HuH-7.5 (cell line): Measurements from ENCODE around the gene SIK1.
"Not testable (repeated sequence)": the region's sequence is repeated elsewhere in the genome, so short reads cannot be mapped to it uniquely, and the experiment has no call there.

Experiments used
- DNase-seq: peaks from one replicate; pipeline ENCODE4 v3.0.0; 2011; ENCODE audit warnings: low spot score

Gene SIK1

DNA sequence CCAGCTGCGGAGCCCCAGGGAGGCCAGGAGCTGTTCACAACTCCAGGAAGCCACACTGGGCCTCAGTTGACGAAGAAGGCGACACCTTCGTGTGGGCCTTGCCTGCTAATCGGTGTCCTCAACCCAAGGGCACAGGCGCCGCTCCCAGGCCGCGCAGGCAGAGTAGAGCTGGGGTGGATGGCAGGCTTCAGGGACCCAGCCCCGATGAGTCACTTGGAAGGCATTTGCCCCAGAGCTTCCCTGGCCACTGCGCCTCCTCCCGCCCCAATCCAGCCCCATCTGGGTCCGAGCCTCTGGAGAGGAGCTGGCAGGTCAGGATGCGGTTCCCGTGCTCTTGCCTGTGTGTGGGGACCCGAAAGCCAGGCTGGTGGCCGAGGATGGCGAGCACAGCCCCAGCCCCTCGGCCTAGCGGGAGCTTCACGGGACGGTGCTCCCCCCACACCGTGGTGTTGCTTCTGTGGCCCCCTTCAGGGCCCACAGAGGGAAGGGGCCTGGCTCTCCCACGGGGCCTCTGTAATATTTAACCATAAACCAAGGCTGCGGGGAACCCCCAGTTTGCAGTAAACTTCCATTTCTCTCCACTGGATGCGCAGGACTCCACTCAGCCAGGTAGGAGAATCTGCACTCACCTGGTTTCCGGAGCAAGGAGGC is 30.0 kb downstream of the SIK1 start:
- not testable (repeated sequence) for DNase-seq

DNA sequence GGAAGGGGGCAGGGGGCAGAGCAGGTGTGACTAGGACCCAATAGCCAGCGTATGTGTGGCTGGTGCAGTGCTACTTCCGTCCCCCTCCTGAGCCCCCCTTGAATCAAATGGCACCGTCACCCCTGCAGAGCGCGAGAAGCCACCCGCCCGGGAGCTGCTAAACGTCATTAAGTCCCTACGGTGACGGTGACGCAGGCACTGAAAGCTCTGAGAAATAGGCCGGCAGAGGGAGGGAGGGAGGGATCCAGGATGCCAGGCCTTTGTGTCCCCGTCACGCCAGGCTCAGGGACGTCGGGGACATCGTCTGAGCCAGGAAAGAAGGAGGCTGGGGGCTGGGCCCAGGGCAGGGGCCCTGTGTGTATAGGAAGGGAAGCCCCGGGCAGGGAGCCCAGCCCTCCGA is 43.6 kb downstream of the SIK1 start:
- not testable (repeated sequence) for DNase-seq

DNA sequence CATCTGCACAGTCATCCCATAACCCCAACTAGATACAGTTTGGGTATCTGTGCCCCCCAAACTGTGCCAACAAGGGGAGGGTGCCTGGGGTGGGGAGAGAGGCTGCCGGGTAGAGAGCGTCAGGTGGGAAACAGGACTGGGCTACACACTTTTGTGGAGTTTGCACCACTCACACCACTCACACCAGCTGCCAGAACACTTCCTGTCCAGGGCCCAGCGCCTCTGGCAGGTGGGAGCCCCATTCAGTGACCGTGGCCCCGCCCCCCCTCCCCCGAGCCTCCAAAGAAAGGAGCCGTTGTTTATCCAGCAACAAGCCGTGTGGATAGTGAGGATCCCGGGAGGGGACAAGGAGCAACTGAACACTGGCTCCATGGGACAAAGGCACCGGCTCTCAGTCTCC is 44.0 kb downstream of the SIK1 start:
- not testable (repeated sequence) for DNase-seq

DNA sequence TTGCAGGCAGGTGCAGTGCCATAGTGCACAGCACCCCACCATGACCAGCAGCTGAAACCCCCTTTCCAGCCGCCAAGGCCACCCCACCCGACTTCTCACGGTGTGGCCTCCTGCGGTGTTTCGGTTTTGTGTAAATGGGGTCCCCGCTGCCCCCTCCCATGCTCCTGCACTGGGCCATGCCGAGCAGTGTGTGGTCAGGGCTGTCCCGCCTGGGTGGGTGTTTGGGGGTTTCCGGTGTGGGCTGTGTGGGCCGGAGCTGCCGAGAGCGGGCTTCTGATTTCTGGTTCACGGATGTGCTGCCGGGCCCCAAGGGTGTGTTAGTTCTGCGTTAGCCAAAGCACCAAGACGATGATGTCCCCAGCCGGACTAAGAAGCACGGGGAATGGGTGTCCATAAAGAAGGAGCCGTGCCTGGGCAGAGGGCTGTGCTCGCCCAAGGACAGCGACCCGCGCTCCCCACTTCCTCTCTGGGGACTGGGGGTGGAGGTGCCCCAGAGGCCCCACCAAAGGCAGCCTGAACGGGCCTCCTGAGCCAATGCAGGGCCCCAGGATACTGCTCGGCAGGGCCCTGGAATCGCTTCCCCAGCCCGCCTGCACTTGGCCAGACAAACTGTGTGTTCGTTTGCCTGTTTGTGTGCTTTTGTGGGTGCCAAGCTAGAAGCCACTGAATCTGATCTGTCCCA is 45.9 kb downstream of the SIK1 start:
- DNase-seq, result not testable (repeated sequence)

DNA sequence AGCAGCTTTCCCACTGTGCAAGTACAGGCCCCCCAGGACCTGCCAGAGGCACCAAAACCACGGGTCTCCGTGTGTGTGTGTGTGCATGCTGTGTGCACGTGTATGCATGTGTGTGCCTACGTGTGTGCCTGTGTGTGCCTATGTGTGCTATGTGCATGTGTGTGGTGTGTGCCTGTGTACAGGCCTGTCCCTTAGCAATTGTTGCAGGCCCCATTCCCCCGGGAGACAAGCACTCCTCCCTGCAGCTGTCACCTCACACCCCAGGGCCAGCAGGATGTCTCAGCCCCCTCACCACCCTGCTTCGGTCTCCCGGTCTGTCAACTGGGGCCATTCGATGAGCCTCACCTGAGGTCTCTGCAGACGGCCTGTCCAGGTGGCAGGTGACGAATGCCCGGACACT is 46.6 kb downstream of the SIK1 start:
- not testable (repeated sequence) for DNase-seq

DNA sequence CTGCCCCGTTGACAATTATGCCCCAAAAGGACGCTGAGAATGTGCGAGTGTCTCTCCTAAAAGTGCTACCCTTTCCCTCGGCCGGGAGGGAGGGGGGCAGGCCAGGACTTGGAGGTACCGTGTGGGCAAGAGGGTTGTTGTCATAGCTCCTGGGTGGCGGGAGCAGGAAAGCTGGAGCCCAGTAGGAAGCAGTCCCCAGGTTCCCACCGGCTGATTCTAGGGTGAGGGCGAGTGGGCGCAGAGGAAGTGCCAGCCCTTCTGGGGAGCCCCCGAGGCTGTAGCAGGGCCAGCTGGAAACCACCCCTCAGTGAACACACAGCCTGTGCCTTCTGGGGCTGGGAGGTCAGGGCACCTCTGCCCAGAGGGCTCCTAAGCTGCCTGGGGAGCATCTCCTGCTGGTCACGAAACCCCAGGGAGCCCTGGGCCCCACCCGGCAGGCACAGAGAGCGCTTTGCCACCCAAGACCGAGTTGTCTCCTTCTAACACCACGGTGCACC is 47.3 kb downstream of the SIK1 start:
- DNase-seq, result not testable (repeated sequence)

DNA sequence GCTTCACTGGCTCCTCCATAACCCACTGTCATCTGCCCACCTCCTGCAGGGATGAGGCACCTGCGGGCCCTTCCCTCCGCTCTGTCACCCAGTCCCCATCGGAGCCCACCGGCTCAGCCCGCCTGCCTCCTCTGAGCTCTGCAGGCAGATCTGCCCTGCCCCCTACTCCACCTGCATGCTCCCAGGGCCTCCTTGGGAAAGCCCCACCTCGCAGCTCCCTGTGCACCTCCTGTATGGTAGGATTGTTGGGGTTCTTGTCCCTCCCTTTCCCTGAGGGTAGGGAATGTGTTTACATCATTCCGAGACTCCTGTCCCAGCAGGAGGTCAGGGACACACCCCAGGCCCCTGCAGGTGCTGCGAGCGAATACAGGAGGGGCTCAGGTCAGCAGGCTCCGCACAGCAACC is 50.5 kb downstream of the SIK1 start:
- no peak for DNase-seq

DNA sequence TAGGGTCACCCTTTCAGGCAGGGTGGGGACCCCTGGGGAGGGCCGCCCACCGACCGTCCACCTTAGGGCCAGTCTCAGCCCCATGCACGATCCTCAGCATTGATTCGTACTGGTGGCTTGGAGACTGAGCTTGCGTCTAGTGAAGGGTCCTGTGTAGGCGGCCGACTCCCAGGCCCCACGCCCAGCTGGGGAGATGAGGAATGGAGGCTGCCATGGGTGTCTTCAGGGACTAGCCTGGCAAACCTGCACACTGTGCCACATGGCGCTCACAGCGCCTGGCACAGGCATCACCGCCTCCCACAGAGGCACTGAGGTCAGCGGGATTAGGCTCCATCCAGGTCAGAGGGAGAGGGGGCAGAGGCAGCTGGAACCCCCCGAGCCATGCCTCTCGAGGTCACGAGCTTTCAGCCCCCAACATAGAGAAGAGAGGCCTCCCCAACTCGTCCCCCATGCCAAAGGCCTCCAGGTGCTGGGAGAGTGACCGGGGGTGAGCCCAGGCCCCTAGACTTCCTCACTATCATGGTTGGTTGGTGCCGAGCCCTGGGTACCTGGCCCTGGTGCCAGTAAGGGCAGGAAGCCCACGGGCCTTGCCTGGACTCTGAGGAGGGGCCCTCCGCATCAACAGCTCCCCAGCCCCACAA is 51.0 kb downstream of the SIK1 start:
- DNase-seq, result no peak

DNA sequence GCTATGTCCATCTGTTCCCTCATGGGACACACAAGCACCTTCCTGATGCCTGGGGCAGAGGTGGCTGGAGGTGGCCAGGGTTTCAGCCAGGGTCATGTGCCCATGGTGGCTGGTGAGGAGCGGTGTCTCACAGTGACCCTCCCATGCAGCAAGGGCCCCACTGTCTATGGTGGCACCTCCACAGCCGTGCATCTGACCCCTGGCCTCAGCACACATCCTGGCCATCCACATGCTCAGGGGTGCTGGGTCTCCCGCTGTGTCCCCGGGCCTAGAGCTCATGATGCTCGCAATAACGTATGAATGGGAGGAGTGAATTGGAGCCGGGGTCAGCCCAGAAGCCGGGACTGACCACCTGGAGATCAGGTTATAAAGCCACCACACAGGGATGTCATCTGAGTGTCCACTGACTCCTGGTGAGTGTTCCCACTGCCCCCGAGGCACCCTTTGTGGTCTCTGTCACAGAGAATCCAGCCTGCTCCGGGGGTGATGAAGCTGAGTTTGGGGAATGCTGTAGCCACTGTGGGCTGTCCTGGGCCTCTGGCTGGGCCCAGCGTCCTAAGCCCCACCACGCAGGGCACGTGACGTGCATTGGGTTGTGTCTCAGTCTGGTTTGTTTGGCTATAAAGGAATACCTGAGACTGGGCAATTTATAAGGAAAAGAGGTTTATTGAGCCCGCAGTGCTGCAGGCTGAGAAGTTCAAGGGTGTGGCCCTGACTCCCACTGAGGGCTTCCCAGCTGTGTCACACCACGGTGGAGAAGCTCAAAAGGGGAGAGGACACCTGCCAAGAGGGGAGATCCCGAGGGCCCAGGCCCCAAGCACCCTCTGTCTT is 51.7 kb downstream of the SIK1 start:
- no peak for DNase-seq

DNA sequence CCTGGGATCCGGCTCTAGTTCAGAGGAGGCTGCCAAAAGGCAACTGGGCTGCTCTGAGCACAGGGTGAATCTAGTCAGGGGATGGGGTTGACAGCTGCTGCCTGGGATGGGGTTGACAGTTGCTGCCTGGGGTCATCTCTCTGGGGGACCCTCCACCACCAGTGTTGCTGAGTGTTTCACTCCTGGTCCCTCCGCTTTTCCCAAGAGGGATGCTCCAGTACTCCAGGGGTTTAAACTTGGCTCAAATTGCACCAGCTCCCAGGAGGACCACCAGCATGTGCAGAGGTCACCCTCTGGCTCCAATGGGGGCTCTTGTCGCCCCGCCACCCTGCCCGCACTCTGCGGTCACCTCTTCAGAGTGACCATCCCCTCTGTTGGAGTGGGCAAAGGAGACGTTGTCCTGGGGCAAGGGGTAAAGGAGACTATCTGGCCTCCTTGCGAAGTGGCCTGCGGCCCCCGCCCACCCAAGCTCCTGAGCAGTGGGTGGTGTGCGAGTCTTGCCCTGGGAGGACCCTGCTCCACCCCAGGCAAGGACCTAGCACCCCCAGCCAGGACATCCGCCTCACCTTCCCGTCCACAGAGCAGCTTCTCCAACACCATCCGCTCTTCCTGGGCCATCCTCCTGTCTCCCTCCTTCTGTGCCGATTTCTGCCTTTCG is 52.6 kb downstream of the SIK1 start:
- no peak for DNase-seq

DNA sequence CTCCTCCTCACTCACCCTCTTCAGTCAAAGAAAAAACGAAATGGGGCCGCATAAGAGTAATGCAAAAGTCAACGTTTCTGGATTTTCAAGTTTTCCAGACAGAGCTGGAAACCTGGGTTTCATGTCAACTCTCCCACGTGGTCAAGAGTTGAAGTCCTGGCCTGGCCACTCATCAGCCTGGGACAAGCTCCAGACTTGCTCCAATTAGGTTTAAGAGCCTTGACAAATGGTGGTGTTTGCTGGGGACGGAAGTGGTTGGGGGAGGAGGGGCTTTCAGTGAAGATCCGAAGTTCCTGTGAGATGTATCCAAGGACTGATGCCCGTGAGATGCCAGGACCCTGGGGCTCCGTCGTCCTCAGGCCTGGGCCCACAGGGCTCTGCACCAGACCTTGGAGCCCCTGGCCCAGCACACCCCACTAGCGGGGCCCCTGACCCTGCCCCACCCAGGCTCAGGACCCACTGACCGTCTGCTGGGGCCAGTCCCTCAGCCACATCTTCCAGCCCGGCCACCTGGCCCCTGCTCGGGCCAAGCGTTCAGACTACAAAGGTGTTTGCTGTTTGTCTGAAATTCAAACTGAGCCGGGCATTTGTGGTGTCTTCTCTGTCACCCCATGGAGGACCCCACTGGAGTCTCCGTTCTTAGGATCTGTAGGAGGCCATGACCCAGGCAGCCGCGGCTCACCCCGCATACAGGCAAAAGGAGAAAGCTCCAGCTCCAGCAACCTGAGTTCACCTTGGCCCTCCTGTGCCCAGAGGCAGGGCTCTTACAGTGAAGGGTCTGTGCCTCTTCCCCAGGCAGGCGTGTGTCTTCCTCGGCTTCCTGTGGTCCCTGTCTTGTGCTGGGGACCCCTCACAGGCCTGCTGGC is 53.3 kb downstream of the SIK1 start:
- no peak for DNase-seq

DNA sequence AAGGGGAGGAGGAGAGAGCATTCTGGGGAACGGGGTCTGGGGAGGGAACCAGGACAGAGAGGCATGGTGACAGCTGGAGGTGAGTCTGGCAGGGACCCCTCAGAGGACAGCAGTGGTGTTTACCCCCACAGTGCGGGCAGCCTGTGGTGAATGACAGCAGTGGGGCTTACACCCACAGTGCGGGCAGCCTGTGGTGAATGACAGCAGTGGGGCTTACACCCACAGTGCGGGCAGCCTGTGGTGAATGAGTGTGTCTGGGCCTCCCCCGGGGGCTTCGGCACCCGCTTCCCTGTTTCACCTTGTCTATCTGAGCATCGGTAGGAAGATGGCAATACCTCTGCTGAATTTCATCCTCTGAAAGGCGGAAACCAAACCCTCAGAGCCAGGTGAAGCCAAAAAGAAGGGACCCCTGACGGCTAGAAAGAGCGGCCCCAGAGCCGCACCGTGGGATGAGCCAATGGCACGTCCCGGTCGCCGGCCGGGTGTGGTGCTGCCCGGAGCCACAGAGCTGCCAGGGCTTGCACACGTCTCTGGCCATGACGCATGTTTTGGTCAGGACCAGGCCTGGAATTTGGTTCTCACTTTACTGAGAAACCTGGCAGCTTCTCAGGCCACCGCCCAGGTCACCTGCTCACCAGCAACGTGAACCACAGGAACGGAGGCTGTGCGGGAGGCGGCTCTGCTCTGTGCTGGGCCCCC is 54.1 kb downstream of the SIK1 start:
- no peak for DNase-seq

DNA sequence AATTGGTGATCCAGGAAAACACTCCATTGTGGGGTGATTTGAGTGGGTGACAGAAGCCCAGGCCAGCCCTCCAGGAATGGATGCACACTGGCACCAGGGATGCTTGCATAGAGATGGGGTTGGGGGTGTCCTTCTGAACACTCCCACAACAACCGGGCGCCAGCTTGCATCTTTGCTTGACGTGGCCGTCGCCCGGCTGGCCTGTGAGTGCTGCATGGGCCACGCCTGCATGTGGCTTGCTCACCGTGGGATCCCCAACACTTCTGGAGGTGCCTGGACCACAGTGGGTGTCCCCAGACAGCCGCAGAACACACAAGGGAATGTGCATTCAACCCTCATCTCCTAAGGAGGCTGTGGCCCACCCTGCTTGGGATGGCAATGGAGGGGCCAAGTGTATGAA is 55.1 kb downstream of the SIK1 start:
- no peak for DNase-seq

DNA sequence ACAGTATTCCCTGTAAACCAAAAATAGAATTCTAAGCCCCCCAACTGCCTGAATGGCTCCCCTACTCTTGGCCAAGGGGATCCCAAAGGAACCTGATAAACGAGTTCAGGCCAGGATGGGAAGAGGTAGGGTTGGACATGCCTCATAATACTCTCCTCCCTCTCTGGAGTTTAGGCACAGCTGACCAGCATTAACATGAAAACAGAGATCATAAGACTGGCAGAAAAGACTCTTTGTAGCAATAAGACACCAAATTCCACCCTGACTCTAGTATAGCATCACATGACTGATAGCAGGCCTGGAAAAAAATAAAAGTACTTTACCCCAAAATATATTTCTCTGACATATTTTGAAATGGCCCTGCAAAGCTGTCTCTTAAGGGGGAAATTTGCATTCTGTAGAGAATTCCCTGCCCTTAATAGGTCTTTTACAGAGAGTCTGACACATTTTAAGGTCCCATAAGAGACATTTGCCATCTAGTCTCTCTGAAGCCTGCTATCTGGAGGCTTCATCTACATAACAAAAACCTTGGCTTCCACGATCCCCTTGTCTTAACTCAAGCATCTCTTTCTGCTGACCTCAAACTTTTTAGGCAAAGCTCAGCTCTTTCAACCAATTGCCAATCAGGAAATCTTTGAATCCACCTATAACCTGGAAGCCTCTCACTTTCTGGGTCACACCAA is 55.9 kb downstream of the SIK1 start:
- DNase-seq, result no peak

DNA sequence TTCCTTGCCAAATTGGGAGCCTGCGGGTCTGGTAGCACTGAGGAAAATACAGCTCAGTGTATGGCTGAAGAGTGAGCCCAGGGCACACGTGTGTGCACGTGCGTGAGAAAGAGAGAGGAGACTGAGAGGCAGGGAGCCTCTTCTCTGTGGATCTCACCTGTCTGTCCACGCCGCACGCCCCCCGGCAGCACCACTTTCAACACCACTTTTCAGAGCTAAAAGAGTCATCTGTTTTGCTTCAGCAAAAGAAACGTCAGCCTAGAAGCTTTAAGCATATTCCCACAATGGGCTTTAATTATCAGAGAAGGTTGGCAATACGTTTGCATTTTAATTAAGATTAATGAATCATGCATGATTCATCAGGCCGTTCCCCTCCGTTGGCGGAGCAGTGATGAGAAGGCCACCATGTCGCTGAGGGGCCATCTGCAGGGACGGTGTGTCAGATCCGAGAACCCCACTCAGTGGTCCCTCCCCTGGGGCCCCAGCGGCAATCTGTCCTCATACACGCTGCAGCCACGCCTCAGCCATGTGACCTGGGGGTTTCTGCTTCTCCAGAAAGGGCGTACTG is 56.8 kb downstream of the SIK1 start:
- no peak for DNase-seq

DNA sequence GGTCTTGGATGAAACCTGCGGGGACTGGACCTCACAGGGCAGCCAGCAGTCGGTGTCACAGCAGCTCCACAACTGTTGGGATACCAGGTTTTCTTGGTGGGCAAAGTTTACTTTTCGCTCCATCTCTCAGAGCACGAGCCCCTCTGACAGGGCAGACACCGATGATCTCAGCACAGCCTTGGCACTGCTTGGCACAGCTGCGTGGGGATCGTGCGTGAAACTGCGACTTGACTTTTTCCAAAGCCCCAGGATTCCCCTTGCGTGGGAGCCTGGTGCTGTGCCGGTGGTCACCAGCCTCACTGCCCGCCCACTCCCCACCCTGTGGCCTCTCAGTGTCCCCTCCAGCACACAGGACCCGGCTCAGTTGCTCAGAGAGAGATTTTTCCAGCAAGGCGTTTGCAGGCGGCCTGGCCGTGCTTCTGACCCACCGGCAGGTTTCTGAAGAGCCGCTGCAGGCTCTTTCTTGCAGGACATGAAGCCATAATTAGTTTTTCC is 57.3 kb downstream of the SIK1 start:
- no peak for DNase-seq

DNA sequence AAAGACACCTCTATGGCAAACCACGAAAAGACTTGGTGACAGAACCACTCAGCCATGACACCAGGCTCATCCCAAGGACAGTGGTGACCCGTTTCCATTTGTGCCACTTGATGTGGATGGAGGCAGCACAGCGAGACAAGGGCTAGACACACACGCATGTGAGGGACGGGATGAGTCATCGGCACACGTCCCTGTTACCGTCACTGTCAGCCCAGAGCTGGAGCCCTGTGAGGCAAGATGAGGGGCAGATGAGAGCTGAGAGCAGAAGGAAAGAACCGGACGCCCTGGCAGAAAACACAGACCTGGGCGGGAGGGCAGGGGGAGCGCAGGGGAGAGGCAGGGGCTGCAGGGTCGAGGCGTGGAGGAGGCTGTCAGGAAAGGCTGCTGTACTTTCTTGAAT is 57.8 kb downstream of the SIK1 start:
- DNase-seq, result no peak

DNA sequence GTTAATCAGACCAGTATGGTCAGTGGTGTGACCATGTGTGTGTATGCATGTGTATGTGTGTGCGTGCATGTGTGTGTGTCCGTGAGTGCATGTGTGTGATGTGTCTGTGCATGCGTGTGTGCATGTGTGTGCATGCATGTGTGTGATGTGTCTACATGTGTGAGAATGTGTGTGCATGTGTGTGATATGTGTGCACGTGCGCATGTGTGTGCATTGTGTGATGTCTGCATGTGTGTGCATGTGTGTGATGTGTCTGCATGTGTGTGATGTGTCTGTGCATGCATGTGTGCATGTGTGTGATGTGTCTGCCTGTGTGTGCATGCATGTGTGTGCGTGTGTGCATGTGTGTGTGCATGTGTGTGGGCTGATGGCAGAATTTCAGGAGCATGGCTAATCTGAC is 58.2 kb downstream of the SIK1 start:
- DNase-seq, result no peak

DNA sequence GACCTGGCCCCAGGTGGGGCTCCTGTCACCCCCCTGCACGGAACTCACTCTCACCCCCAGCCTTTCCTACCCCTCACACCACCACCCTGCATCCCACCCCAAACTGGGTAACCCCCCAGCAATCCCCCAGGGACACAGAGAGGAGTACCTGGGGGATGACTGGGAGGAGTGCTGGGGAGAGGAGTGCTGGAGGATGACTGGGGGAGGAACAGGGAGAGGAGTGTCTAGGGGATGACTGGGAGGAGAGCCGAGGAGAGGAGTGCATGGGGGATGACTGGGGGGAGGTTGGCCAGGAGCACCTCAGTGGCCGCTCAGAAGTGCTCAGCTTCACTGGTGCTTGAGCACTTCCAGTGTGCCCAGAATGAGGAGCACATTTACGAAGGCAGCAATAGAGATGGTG is 59.1 kb downstream of the SIK1 start:
- no peak for DNase-seq
